ENCODE results near the gene TRNAU1AP. TPM values are rescaled to one million over a fixed set of nuclear protein-coding genes. Genes with fewer than 3 reads are reported as not detected.

Gene TRNAU1AP
- total and polyA plus RNA-seq, 2 of the 13 experiments (the other 11 are each of a cell fraction or from before 2014, with no cell fraction given), result 29.0 to 42.9 TPM

GRCh38 chr1:28507247-28507645 is 45.6 kb upstream of the TRNAU1AP start (continued):
- no peak for TF ChIP-seq PHF21A (CRISPR knock-in tag; IDR thresholded peaks at IDR 0.05)
- TF ChIP-seq POLR2A (IDR thresholded peaks at IDR 0.05; ENCODE audit: insufficient read depth in 1 of 2, low read depth in 2 of 2, low read length in 2 of 2), result peak; percentile 47 to 48; a peak in 3 of 4 replicates
- TF ChIP-seq RBM22 (optimal IDR thresholded peaks at IDR 0.05; ENCODE audit: low read length), result peak; percentile 97
- 0 out of 2 replicates have a peak, but pooled peaks have one; percentile 18 for TF ChIP-seq AFF4 (CRISPR knock-in tag; IDR thresholded peaks at IDR 0.05)
- TF ChIP-seq, protein P1, sequence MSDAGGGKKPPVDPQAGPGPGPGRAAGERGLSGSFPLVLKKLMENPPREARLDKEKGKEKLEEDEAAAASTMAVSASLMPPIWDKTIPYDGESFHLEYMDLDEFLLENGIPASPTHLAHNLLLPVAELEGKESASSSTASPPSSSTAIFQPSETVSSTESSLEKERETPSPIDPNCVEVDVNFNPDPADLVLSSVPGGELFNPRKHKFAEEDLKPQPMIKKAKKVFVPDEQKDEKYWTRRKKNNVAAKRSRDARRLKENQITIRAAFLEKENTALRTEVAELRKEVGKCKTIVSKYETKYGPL (CRISPR knock-in tag; IDR thresholded peaks at IDR 0.05), result no peak
- 0 out of 2 replicates have a peak, but pooled peaks have one; percentile 32 for TF ChIP-seq ZSCAN5A (CRISPR knock-in tag; IDR thresholded peaks at IDR 0.05; ENCODE audit: borderline replicate concordance)
- TF ChIP-seq GABPB1 (CRISPR knock-in tag; IDR thresholded peaks at IDR 0.05), result 0 out of 2 replicates have a peak, but pooled peaks have one; percentile 8
- TF ChIP-seq PRPF4 (IDR thresholded peaks at IDR 0.05; ENCODE audit: low read depth, low read length, poor library complexity, severe bottlenecking), result no peak
- no peak for TF ChIP-seq RFX1 (IDR thresholded peaks at IDR 0.05)
- TF ChIP-seq ZNF264 (CRISPR knock-in tag; IDR thresholded peaks at IDR 0.05), result no peak
- no peak for TF ChIP-seq ZNF788 (CRISPR knock-in tag; IDR thresholded peaks at IDR 0.05; ENCODE audit: borderline replicate concordance)
- 0 out of 2 replicates have a peak, but pooled peaks have one; percentile 7 for TF ChIP-seq KAT7 (CRISPR knock-in tag; IDR thresholded peaks at IDR 0.05; ENCODE audit: borderline replicate concordance)
- peak; percentile 49; the same call in 1 of the 2 replicates for TF ChIP-seq TARDBP (CRISPR knock-in tag; IDR thresholded peaks at IDR 0.05)
- peak; percentile 37; the same call in 1 of the 2 replicates for TF ChIP-seq REPIN1 (CRISPR knock-in tag; IDR thresholded peaks at IDR 0.05; ENCODE audit: borderline replicate concordance, low read depth)
